ENCODE results near the gene SYT10.

The SYT10 gene

DNA sequence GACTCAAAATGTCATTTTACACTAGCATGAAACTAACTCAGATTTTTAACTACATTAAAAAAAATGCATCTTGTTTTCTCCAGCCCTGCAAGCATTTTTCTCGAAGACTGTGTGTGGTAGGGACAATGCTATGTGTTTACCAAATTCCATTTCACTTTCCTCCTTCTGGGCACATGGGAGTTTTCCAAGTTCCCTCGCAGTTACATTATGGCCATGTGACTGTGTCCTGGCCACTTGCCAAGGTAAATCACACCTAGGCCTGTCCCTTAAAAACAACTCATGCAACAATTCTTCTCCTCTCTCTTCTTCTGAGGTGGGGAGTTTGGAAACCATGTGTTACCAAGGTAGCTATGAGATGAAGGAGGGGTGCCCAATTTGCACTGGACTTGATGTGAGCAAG lies 108.7 kb downstream of the SYT10 start:
- Histone ChIP-seq H3K4me1 (ENCODE audit: control insufficient read depth, insufficient read depth, low read length) (no peaks in the 10 kb centered on the region), H3K36me3 (ENCODE audit: control insufficient read depth, insufficient read depth, low read length) (no peaks in the 10 kb centered on the region), H3K4me3 (ENCODE audit: low read length) (no peak overlapping the region), H3K9ac (ENCODE audit: low read length) (no peak overlapping the region), H3K9me3 (ENCODE audit: control insufficient read depth, low read length) (no peaks in the 10 kb centered on the region), H3K27me3 (ENCODE audit: control insufficient read depth, insufficient read depth, low read length) (no peaks in the 10 kb centered on the region)

Data from mucosa of stomach (tissue), 1 donor.